GM19023 (cell line): ENCODE measurements around the gene C1orf141.
"Not testable (repeated sequence)": the region's sequence is repeated elsewhere in the genome, so short reads cannot be mapped to it uniquely, and the experiment has no call there.

Experiments used
- ATAC-seq: cut with Tn5 transposase; IDR thresholded peaks from one replicate; pipeline ENCODE4 v1.9.1; 2021; ENCODE audit warnings: mild to moderate bottlenecking, moderate library complexity; ENCODE audit not compliant: unreplicated experiment

Gene C1orf141

DNA sequence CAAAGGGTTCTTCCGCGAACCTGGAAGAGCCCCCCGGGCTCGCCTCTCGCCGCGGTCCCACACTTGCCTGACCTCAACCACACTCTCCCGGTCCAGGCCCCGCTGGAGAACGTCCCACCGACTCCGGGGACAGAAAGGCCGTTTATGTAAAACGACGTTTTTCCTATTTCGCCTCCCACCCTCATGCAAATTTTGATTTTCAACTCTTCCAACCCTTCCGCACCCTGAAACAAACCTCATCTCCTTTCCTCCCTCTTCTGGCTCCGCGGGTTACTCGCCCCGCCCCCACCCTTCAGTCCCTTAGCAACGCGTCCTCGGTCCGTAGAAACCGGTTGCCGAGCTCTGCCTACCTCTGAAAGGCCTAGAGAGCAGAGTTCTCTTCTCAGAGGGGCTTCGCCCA is at the start of gene C1orf141:
Gene C1orf141 (minus strand): TSS at position 276 of the 400 bp plus-strand sequence. CDS start 7,730 bp downstream, outside the sequence.
- no peak for ATAC-seq

DNA sequence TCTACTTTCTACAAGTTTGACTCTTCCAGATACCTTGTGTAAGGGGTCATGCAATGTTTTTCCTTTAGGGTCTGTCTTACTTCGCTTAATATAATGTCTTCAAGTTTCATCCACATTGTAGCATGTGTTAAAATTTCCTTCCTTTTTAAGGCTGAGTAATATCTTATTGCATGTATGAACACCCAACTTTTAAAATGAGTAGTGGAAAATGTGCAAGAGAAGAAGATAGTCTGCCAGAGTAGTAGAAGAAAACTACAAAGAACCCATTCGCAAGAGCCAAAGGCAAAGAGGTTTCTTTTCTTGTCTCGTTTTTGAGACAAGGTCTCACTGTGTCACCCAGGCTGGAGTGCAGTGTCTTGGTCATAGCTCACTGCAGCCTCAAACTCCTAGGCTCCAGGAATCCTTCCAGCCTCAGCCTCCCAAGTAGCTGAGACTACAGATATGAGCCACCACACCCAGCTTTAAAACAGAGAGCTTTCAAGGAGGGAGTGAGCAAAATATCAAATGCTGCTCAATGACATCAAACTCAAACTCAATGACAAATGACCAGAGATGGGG is 40.8 kb upstream of the C1orf141 start:
- ATAC-seq: no peak

DNA sequence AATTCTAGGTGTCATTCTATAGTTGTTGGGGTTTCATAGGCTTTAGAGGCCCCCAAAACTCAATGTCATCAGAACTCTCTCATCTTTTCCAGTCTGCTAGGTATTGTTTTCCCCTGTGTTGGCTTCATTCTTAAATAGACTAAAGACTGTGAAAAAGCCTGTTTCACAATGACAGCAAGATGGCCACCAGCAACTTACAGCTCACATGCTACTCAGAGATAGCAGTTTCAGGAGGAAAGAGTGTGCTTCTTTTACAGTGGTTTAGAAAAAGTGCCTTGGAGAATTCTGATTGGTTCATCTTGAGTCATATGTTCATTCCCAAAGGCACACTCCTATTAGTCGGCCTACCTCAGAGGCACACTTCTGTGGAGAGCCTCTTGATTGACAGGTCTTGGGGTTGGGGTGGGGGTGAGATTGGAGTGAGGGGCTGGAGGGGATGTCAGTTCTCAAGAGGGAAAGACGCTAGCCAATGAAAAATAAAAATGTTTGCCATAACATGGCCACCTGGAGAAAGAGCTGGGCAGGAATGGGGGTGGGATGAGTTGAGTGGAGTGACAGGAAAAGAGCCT is 40.0 kb upstream of the C1orf141 start:
- peak; percentile 48 for ATAC-seq

DNA sequence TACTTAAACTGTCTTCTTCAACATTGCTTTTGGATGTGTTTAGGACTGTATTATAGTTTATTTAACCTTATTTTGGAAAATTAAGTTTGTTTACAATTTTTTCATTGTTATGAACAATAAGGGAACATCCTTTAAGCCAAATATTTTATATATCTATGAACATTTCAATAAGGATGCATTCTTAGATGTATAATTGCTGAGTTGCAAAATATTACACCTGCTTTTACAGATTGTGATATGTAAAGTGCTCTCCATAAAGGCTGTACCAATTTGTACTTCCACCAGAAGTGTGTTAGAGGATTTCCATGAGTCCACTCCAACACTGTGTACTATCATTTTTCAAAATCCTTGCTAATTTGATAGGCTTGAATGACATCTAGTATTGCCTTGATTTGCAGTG is 39.2 kb upstream of the C1orf141 start:
- ATAC-seq: no peak

DNA sequence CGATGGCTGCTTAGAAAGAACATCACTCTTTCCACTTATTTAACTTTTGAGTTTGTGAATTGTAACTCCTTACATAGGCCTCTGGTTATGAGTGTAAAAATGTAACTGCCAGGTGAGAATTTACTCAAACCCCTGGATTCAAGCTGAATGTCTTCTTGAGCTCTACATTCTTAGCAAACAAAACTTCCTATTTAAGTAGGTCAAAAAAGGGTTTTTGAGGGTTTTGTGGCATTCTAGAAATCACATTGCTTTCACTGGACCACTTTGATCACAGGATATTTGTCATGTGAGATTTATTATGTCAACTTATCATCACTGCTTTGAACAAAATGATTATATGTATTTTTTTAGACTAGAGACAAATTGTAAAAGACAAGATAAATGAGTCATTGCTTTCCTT is 37.2 kb upstream of the C1orf141 start:
- ATAC-seq: no peak

DNA sequence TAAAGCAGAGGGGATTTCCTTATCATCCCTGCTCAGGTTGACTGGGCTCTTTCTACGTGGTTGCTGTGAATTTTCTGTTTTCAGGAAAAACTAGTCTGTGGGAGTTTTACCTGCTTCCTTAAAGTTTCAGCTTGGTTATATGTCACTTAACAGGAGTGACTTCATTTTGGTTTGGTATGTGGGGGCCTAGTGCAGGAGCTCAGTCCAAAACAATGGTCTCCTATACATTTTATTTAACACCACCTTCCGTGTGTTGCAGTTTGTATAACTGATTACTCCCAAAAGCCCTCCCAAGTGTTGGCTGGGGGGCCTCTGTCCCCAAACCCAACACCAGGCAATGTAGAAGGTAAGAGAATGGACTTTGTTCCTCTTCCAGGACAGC is 36.8 kb upstream of the C1orf141 start:
- ATAC-seq: no peak

DNA sequence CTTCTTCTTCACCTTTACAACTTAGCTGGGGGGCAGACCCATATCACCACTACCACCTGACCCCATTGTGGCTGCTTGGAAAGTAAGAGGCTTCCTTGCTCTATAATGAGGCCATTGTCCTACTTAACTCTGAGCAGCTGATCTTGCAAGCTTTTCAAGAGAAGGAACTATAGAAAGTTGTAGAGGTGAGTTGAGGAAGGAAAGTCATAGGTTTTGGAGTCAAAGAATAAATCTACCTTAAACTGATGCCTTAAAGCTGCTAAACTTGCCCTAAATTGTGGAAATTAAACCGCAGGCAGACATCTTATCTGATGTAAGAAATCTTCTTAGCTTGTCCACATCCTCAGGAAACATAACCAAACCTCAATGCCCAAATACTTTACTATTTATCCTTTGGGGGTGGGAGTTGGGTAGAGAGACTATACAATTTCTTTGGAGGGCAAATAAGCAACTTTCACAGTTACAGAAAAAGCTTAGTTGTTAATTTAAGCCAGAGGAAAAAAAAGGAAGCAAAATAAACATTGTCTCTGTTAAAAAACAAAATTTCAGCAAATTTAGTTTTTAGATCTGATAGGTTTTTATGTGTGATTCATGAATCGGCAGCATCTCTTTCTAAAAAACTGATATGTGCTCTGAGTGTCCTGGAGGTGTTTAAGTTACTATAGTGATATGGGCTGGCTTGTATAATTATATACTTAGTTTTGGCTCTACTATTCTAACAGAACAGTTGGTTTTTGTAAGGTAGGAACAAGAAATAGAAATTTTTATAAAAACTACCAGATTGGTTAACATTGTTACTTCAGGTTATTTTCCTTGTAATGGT is 36.2 kb upstream of the C1orf141 start:
- no peak for ATAC-seq

DNA sequence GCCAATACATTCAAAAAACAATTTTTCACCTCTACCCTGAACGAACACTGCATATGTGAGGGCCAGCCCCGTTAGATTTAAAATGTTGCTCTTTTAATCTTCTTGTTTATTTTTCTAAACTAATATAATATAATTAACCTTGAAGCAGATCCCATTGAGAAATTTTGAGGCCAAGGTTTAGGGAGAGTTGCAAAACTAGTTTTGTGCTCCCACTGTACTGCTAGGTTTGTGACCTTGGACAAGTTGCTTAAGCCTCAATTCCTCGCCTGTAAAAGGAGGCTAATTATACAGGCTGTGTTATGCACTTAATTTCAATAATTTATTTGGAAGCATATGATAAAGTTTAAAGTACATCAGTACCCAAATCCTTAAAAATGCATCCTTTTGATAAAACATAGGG is 35.2 kb upstream of the C1orf141 start:
- ATAC-seq: no peak

DNA sequence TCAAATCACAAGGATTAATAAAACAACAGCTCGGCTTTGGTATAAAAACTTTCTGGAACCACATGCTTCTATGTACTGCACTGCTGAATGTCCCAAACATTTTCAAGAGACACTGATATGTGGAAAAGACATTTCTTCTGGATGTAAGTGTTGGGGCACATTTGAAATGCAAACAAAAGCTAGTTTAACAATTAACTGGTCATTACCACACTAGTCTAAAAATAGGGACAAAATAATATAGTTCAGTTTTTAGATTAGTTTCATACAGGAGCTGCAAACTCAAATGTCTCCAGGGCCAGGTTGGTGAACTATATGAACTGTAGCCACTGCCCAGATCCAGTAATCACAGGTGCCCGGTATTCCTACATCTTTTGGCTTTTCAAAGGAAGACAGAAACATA is 34.7 kb upstream of the C1orf141 start:
- ATAC-seq: no peak

DNA sequence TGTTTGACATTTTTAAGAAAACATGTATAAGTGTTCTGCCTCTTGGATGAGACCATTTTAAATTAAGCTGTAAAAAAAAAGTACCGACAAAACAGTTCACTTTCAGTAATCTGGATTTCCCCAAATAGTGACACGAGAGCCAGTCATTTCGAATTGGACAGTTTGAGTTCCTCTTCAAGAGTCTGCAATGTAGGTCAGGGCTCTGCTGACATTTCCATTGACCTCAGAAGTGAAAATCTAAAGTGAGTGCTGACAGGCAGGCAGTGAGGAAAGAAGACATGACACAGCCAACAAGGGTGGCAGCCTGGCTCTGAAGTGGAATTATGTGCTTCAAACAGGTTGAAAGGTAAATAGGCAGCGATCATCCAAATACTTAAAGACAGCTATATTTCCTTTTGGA is 31.4 kb upstream of the C1orf141 start, which contains the start of gene IL23R:
Gene IL23R (plus strand): TSS at position 259 of the 400 bp plus-strand sequence. CDS start 1,667 bp downstream, outside the sequence.
- peak; percentile 80 for ATAC-seq

DNA sequence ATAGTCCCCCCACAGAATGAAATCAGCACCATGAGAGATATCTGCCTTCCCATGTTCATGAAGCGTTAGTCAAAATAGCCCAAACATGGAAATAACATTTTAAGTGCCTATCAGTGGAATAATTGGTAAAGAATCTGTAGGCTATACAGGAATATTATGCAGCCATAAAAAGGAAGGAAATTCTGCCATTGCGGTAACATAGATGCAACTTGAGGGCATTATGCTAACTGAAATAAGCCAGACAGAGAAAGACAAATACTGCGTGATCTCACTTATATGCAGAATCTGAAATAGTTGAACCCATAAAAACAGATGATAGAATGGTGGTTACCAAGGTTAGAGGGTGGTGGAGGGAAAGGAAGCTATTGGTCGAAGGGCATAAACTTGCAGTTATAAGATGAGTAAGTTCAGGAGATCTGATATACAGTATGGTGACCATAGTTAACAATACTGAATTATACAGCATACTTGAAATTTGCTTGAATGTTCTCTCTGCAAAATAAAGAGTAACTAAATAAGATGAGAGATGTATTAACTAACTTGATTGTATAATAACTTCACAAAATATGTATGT is 30.8 kb upstream of the C1orf141 start:
- no peak for ATAC-seq

DNA sequence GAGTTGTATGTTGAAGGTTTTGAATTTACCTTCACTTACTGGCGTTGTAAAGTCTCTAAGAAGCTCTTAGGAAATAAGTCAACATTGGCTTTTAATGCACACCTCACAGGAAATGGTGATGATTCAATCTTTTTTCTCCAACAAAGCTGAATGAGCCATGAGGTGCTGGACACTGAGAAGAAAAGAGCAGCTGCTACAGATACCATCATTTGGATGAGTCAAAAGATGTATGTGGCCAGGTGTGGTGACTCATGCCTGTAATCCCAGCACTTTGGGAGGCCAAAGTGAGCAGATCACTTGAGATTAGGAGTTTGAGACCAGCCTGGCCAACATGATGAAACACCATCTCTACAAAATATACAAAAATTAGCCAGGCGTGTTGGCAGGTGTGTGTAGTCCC is 28.2 kb upstream of the C1orf141 start:
- no peak for ATAC-seq

DNA sequence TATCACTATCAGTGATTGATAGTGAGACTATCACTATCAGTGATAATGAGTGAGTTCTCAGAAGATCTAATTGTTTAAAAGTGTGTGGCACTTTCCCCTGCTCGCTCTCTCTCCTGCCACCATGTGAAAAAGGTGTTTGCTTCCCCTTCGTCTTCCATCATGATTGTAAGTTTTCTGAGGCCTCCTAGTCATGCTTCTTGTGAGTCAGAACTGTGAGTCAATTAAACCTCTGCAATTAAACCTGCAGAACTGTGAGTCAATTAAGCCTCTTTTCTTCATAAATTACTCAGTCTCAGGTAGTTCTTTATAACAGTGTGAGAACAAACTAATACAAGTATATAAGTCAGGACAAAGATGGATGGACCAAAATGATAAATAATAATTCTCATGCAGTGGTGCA is 24.5 kb upstream of the C1orf141 start:
- no peak for ATAC-seq

DNA sequence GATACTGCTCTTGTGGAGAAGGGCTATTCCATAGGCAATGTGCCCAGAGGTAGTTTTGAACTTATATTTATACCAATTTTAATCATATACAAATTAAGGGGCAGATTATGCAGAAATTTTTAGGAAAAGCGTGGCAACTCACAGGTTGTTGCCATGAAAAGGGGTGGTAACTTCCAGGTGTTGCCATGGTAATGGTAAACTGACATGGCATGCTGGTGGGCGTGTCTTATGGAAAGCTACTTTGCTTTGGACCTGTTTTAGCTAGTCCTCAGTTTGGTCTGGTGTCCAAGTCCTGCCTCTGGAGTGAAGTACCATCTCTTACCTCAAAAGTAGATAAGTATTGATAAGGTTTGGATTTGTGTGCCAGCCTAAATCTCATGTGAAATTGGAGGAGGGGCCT is 23.6 kb upstream of the C1orf141 start:
- no peak for ATAC-seq

DNA sequence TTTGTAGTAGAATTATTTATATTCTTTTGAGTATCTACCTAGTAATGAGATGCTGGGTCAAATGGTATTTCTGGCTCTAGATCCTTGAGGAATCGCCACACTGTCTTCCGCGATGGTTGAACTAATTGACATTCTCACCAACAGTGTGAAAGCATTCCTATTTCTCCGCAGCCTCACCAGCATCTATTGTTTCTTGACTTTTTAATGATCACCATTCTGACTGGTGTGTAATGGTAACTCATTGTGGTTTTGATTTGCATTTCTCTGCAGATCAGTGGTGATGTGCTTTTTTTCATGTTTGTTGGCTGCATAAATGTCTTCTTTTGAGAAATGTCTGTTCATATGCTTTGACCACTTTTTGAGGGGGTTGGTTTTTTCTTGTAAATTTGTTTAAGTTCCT is 16.2 kb upstream of the C1orf141 start:
- ATAC-seq: no peak

DNA sequence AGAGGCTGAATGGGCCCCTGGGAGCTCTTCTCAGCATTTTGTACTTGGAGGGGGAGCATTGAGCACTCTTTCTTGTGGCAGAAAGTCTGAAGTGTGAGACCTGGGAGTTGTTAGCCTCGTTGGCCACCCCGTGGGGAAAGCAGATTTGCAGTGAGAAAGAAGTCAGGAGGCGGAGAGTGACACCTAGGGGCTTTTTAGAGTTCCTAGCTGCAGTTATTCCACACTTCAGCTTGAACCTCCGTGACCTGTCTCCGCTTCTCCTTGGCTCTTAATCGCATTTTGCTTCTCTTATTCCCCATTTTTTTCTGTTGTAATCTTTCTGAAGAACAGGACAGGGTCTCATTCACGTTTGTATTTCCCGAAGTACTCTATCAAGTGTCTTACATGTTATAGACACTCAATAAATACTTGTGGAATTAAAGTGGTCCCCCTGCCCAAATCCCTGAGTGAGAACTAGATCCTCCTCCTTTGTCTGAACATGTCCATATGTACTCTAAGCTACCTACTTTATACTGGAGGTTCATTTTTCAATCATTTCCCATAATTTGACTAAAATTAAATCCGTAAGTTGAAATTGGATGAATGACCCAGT is 14.5 kb upstream of the C1orf141 start:
- ATAC-seq: peak; percentile 97

DNA sequence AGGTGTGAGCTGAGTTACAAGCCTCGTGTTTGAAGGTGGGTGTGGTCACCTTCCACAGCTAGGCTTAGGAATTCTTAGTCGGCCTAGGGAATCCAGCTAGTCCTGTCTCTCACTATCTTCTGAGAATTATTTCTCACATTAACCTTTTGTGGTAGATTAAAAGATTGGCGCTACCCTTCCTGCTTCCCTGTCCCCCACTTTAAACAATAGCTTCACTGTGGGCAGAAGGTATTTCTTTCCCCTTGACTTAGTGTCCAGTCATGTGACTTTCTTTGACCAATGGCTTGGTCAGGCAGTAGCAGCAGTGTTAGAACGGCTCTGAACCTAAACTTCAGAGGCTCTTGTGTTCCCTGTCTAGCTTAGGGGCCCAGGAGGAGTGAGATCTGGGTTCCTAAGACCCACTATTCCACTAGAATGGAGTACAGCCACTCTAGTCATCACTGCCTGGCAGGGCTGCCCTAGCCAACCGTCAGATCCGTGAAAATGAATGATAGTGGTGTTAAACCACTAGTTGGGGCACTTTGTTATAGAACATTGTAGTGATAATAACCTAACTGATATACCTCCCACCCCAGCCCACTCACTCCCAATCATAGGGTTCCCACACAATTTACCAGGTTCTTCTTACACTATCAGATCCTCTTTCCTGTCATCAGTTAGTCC is 13.9 kb upstream of the C1orf141 start:
- ATAC-seq: peak; percentile 38

DNA sequence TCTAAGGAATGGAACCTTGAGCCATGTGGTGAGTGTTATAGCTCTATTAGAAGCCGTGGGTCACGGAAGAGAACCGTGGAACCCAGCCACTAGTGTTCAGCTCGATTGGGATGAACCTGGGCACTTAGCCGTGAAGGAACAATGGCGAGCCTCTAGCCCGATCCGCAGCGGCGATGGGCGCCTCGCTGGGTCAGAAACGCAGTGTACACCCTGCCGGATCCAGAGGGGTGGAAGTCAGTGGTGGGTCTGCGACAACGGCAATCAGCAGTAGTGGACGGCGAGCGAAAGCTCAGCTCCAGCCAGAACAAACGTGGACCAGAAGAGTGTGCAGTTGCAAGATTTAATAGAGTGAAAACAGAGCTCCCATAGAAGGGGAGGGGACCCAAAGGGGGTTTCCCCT is 13.2 kb upstream of the C1orf141 start:
- not testable (repeated sequence) for ATAC-seq

DNA sequence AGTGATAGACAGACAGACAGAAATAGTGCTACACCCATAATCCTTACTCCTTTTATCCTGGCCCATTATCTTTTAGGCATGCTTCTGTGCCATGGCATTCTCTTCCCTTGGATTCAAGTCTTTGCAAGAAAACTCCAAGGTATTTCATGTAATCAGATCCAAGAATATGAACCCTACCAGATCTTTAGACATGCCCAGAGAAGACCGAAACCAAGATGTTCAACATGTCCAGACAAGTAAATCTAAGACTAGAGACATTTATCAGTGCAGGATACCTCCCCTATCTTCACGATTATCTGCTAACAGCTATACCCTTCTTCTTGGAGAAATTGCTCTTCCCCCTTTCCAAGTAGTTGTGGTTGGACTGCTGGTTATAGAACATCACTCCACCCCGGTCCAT is 11.8 kb upstream of the C1orf141 start:
- no peak for ATAC-seq

DNA sequence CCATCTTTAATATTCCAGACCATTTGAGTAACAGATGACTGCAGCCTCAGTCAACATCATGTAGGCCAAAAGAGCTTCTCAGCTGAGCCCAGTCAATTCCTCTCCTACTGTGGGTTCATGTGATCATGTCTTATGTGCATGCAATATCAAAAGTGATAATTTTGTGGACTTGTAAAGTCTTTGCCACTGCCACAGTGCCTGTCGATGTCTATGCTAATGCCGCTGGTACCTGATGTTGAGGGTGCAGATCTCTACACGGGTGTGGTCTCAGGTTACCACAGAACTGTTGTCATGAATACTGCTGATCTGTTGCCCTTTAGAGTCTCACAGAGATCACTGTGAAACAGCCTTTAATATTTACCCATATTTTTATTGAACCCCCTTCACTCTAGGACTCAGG is 11.3 kb upstream of the C1orf141 start:
- no peak for ATAC-seq

DNA sequence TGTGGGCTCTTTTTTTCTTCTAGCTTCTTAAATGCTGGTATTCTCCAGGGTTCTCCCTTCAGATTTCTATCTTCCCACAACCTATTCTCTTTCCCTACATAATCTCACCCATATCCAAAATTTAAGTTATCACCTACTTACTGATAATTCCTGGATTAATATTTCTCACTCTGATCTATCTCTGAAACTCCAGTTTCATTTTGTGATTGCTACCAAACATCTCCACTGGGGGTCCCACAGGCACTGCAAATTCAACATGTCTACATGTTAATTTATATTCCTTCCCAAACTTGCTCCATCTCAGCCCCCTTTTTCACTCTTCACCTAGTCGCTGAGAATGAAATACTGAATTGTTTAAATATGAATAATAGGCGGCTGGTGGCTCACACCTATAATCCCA is 9.9 kb upstream of the C1orf141 start:
- no peak for ATAC-seq
